Measurements from ENCODE around the gene CBX7. TPM values are rescaled to one million over a fixed set of nuclear protein-coding genes. Genes with fewer than 3 reads are reported as not detected.
A peak's percentile ranks its signal among the peaks of the same experiment; 100 is the strongest.

CBX7 gene
- total and polyA plus RNA-seq, 9 of the 15 experiments (the other 6 are each of a cell fraction or from before 2014, with no cell fraction given): 0.04 to 5.2 (median 2.8) TPM

GRCh38 chr22:39169797-39170466 is 17.5 kb upstream of the CBX7 start:
- Histone ChIP-seq H3K9ac (ENCODE audit: insufficient read depth in 1 of 2, low read depth in 2 of 2, low read length in 2 of 2) (peak overlapping the region in 1 of 2 experiments; percentile 45; a peak in 1 of 4 replicates), H3K9me1 (ENCODE audit: control insufficient read depth, insufficient read depth, low read length) (no peaks in the 10 kb centered on the region), H3K4me2 (ENCODE audit: insufficient read depth, low read length) (no peak overlapping the region), H3K79me2 (ENCODE audit: control insufficient read depth, insufficient read depth, low read length) (no peaks in the 10 kb centered on the region), H3K4me3 (no peak overlapping the region), H3K36me3 (ENCODE audit: control insufficient read depth, insufficient read depth, low read length) (no peaks in the 10 kb centered on the region), H3K9me3 (replicated peaks; ENCODE audit: control insufficient read depth, insufficient read depth, low read depth, low read length) (no peaks in the 10 kb centered on the region; the same call in 1 of the 2 replicates), H3K4me1 (replicated peaks in 1 of 2; ENCODE audit: control insufficient read depth in 2 of 2, insufficient read depth in 2 of 2, low read length in 2 of 2) (peaks cover 10 to 18% of the 10 kb centered on the region in 2 experiments; a peak in 4 of 5 replicates), H3K27ac (ENCODE audit: extremely low read depth, low read depth, low read length) (no peak overlapping the region), H3K27me3 (ENCODE audit: control insufficient read depth in 2 of 2, insufficient read depth in 2 of 2, low read length in 2 of 2) (no peaks in the 10 kb centered on the region), H4K20me1 (replicated peaks; ENCODE audit: control insufficient read depth, insufficient read depth, low read length) (no peaks in the 10 kb centered on the region), H2AFZ (ENCODE audit: low read depth, low read length) (no peak overlapping the region)
- 13% methylated on average over 5 of the region's 8 CpGs for WGBS (ENCODE audit: insufficient coverage, low coverage, missing lambda C conversion rate)
- no peak for FAIRE-seq
- intact Hi-C loops (cut with micrococcal nuclease): loop anchor here (10.0 kb wide), 1 partner anchor 355 kb away; the partner anchor contains the start of gene ATF4
- POLR2A ChIA-PET: interaction anchor here (1.0 to 2.8 kb wide), 4 partner anchors 141 to 150 kb away, joined by 3 to 19 read pairs (median 8); partner anchors contain the start of gene RPL3
- in situ Hi-C loops (cut with MboI): loop anchor here (5.0 to 10.0 kb wide), 3 partner anchors 137 to 865 kb away; partner anchors contain the start of gene MIEF1
- no TSS peak for BruUV-seq (replicated peaks)
- CTCF ChIA-PET (ENCODE audit: low intra/inter-chr PET ratio): interaction anchor here (0.7 to 1.9 kb wide), 5 partner anchors 136 to 365 kb away, joined by 3 to 9 read pairs (median 6); no protein-coding TSS in a partner anchor
- DNase-seq (ENCODE audit: extremely low read depth in 1 of 4, low spot score in 3 of 4): no peak
- ATAC-seq: no peak
- no peak for TF ChIP-seq AFF1 (IDR thresholded peaks at IDR 0.05; ENCODE audit: low read depth in 1 of 2, partially characterized antibody in 2 of 2)
- no peak for TF ChIP-seq SMARCE1 (IDR thresholded peaks at IDR 0.05)
- no peak for TF ChIP-seq ATF6 (CRISPR knock-in tag; IDR thresholded peaks at IDR 0.05)
- no peak for TF ChIP-seq CC2D1A (IDR thresholded peaks at IDR 0.05)
- no peak for TF ChIP-seq PREB (CRISPR knock-in tag; IDR thresholded peaks at IDR 0.05)
- TF ChIP-seq KDM1A (IDR thresholded peaks at IDR 0.05): no peak
- TF ChIP-seq SFPQ (IDR thresholded peaks at IDR 0.05; ENCODE audit: low read depth, low read length): no peak
- TF ChIP-seq SMAD2 (IDR thresholded peaks at IDR 0.05; ENCODE audit: low read depth, low read length): no peak
- no peak for TF ChIP-seq NFRKB (IDR thresholded peaks at IDR 0.05; ENCODE audit: low read depth)
- no peak for TF ChIP-seq PTBP1 (IDR thresholded peaks at IDR 0.05; ENCODE audit: low read depth, low read length)
- TF ChIP-seq RBM14 (IDR thresholded peaks at IDR 0.05; ENCODE audit: borderline replicate concordance, insufficient read depth, low read depth, low read length): no peak

Data from K562 (cell line).